Parathyroid adenoma (tissue), 2 donors: Measurements from ENCODE around the gene MRPL55.
"Not testable (repeated sequence)": the region's sequence is repeated elsewhere in the genome, so short reads cannot be mapped to it uniquely, and the experiment has no call there.

ENCODE experiments used
- H2AFZ ChIP-seq: fragments of 300-600 bp; sonication (generic); one replicate; pipeline ENCODE4 v1.7.0; 2017; ENCODE audit warnings: antibody characterized with exemption, mild to moderate bottlenecking
- H3K27ac ChIP-seq: fragments of 300-600 bp; sonication (generic); one replicate; pipeline ENCODE4 v1.7.0; 2017
- H3K27me3 ChIP-seq: fragments of 300-600 bp; sonication (generic); one replicate; pipeline ENCODE4 v1.7.0; 2017; ENCODE audit warnings: low read length; ENCODE audit not compliant: control insufficient read depth, insufficient read depth
- H3K36me3 ChIP-seq: fragments of 300-600 bp; sonication (generic); one replicate; pipeline ENCODE4 v1.7.0; 2017; ENCODE audit warnings: low read length; ENCODE audit not compliant: control insufficient read depth, insufficient read depth
- H3K4me1 ChIP-seq: fragments of 300-600 bp; sonication (generic); one replicate; pipeline ENCODE4 v1.7.0; 2017; ENCODE audit warnings: control low read depth
- H3K4me2 ChIP-seq: fragments of 300-600 bp; sonication (generic); one replicate; pipeline ENCODE4 v1.7.0; 2017; ENCODE audit warnings: low read length
- H3K4me3 ChIP-seq: fragments of 300-600 bp; sonication (generic); one replicate; pipeline ENCODE4 v1.7.0; 2017; ENCODE audit warnings: low read depth, low read length
- H3K79me2 ChIP-seq: fragments of 300-600 bp; sonication (generic); one replicate; pipeline ENCODE4 v1.7.0; 2017; ENCODE audit warnings: control low read depth
- H3K9ac ChIP-seq: fragments of 300-600 bp; sonication (generic); one replicate; pipeline ENCODE4 v1.7.0; 2017; ENCODE audit warnings: mild to moderate bottlenecking
- H3K9me3 ChIP-seq: fragments of 300-600 bp; sonication (generic); one replicate; pipeline ENCODE4 v1.7.0; 2017; ENCODE audit warnings: low read length; ENCODE audit not compliant: control insufficient read depth
- TF ChIP-seq, protein P1 (sequence below): fragments of 300-600 bp; sonication (generic); IDR thresholded peaks from one replicate; pipeline ENCODE4 v1.7.0; 2017; ENCODE audit warnings: antibody characterized with exemption, mild to moderate bottlenecking
- donor health status: primary hyperparathyroidism.

MRPL55 gene

GRCh38 chr1:228117335-228117734 is 8.2 kb upstream of the MRPL55 start:
- Histone ChIP-seq H3K4me1 (no peaks in the 10 kb centered on the region), H3K4me3 (no peak overlapping the region), H3K79me2 (no peaks in the 10 kb centered on the region), H3K27ac (no peak overlapping the region), H3K4me2 (no peak overlapping the region), H2AFZ (no peak overlapping the region), H3K9me3 (no peaks in the 10 kb centered on the region), H3K36me3 (no peaks in the 10 kb centered on the region), H3K9ac (no peak overlapping the region), H3K27me3 (no peaks in the 10 kb centered on the region)
- TF ChIP-seq, protein P1, sequence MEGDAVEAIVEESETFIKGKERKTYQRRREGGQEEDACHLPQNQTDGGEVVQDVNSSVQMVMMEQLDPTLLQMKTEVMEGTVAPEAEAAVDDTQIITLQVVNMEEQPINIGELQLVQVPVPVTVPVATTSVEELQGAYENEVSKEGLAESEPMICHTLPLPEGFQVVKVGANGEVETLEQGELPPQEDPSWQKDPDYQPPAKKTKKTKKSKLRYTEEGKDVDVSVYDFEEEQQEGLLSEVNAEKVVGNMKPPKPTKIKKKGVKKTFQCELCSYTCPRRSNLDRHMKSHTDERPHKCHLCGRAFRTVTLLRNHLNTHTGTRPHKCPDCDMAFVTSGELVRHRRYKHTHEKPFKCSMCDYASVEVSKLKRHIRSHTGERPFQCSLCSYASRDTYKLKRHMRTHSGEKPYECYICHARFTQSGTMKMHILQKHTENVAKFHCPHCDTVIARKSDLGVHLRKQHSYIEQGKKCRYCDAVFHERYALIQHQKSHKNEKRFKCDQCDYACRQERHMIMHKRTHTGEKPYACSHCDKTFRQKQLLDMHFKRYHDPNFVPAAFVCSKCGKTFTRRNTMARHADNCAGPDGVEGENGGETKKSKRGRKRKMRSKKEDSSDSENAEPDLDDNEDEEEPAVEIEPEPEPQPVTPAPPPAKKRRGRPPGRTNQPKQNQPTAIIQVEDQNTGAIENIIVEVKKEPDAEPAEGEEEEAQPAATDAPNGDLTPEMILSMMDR = no peak

- Histone ChIP-seq H3K4me1 (peaks cover 2% of the 10 kb centered on the region), H3K79me2 (no peaks in the 10 kb centered on the region), H3K4me2 (no peak overlapping the region), H3K36me3 (no peaks in the 10 kb centered on the region), H3K27ac (no peak overlapping the region), H3K9me3 (no peaks in the 10 kb centered on the region), H3K4me3 (no peak overlapping the region), H3K27me3 (no peaks in the 10 kb centered on the region), H2AFZ (no peak overlapping the region), H3K9ac (no peak overlapping the region)
- TF ChIP-seq, protein P1 = no peak
Measured at GRCh38 chr1:228114827-228115226, 5.7 kb upstream of the MRPL55 start.

- Histone ChIP-seq H2AFZ (no peak overlapping the region), H3K36me3 (no peaks in the 10 kb centered on the region), H3K4me1 (peaks cover 6% of the 10 kb centered on the region), H3K9me3 (no peaks in the 10 kb centered on the region), H3K27me3 (no peaks in the 10 kb centered on the region), H3K4me3 (no peak overlapping the region), H3K4me2 (no peak overlapping the region), H3K9ac (no peak overlapping the region), H3K27ac (no peak overlapping the region), H3K79me2 (no peaks in the 10 kb centered on the region)
- TF ChIP-seq, protein P1 = no peak
Measured at GRCh38 chr1:228112617-228113016, 3.5 kb upstream of the MRPL55 start.

DNA sequence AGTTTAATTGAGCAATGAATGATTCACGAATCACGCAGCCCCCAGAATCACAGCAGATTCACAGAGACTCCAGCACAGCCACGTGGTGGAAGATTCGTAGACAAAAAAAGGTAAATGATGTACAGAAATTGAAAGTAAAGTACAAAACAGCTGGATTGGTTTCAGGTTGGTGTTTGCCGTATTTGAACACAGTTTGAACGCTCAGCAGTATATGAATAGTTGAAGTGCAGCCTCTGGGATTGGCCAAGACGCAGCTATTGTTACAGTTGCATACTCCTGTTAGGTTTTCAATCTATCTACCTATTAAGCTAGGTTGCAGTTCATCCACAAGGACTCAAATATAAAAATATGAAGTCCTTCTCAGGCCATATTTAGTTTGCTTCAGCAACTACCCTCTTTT is 3.1 kb upstream of the MRPL55 start:
- peaks cover 6% of the 10 kb centered on the region for H3K4me1 ChIP-seq
- no peaks in the 10 kb centered on the region for H3K79me2 ChIP-seq
- H3K9me3 ChIP-seq = no peaks in the 10 kb centered on the region
- H2AFZ ChIP-seq = no peak overlapping the region
- TF ChIP-seq, protein P1 = no peak
- no peak overlapping the region for H3K4me3 ChIP-seq
- no peaks in the 10 kb centered on the region for H3K36me3 ChIP-seq
- no peak overlapping the region for H3K27ac ChIP-seq
- H3K9ac ChIP-seq = no peak overlapping the region
- H3K4me2 ChIP-seq = no peak overlapping the region
- H3K27me3 ChIP-seq = no peaks in the 10 kb centered on the region

DNA sequence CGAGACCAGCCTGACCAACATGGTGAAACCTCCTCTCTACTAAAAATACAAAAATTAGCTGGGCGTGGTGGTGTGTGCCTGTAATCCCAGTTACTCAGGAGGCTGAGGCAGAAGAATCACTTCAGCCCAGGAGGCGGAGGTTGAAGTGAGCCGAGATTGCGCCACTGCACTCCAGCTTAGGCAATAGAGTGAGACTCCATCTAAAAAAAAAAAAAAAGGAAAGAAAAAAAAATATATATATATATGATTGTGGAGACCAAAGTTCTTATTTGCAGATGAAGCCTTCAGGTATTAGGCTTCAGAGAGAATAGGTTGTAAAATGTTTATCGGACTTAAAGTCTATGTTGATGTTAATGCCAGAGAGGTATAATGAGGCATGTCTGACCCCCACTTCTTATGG is 2.2 kb upstream of the MRPL55 start:
- H3K27ac ChIP-seq, H2AFZ ChIP-seq: not testable (repeated sequence)

More for the DNA sequence above, 2.2 kb upstream of the MRPL55 start:
- not testable (repeated sequence) for H3K27me3 ChIP-seq, H3K4me3 ChIP-seq, H3K79me2 ChIP-seq, H3K36me3 ChIP-seq, H3K4me1 ChIP-seq, H3K9me3 ChIP-seq, H3K9ac ChIP-seq, H3K4me2 ChIP-seq
